ENCODE data around the gene SLC41A1. TPM values are rescaled to one million over a fixed set of nuclear protein-coding genes. Genes with fewer than 3 reads are reported as not detected.

Gene SLC41A1
- total and polyA plus RNA-seq, 2 experiments from 2014 or later = 11.8 to 30.0 TPM

- no peak for TF ChIP-seq REST (IDR thresholded peaks at IDR 0.05; ENCODE audit: unreplicated experiment)
- no peak for TF ChIP-seq EZH2 (IDR thresholded peaks at IDR 0.05; ENCODE audit: low read depth, unreplicated experiment)
These were observed 9.0 kb downstream of the SLC41A1 start (continued) for GRCh38 chr1:205803986-205804385.

- H3K27me3 Mint-ChIP-seq (ENCODE audit: insufficient read depth, low read depth, poor library complexity) = peaks cover 6% of the 10 kb centered on the region
- Histone ChIP-seq H3K36me3 (ENCODE audit: insufficient read depth) (no peaks in the 10 kb centered on the region; the same call in 1 of the 2 replicates), H2AFZ (no peak overlapping the region), H3K9me2 (ENCODE audit: insufficient read depth) (no peaks in the 10 kb centered on the region), H3K27ac (ENCODE audit: low read depth) (no peak overlapping the region), H3K79me2 (replicated peaks; ENCODE audit: insufficient read depth) (peaks cover 32% of the 10 kb centered on the region), H3K4me2 (no peak overlapping the region), H3K27me3 (ENCODE audit: insufficient read depth) (no peaks in the 10 kb centered on the region), H3K4me3 (no peak overlapping the region), H3F3A (replicated peaks; ENCODE audit: low read depth) (no peaks in the 10 kb centered on the region), H3K4me1 (ENCODE audit: insufficient read depth) (no peaks in the 10 kb centered on the region), H4K20me1 (replicated peaks; ENCODE audit: insufficient read depth) (peaks cover 5% of the 10 kb centered on the region; the same call in 1 of the 2 replicates)
- no peak overlapping the region for H3K27ac Mint-ChIP-seq
- TF ChIP-seq ZNF331 (CRISPR knock-in tag; IDR thresholded peaks at IDR 0.05; ENCODE audit: low read depth) (no peak), REST (IDR thresholded peaks at IDR 0.05; ENCODE audit: unreplicated experiment) (no peak), ZNF462 (CRISPR knock-in tag; IDR thresholded peaks at IDR 0.05) (no peak), JUNB (IDR thresholded peaks at IDR 0.05; ENCODE audit: unreplicated experiment) (no peak), STAT1 (IDR thresholded peaks at IDR 0.05; ENCODE audit: unreplicated experiment) (no peak), EZH2phosphoT487 (IDR thresholded peaks at IDR 0.05; ENCODE audit: unreplicated experiment) (no peak), CREB1 (CRISPR knock-in tag; IDR thresholded peaks at IDR 0.05; ENCODE audit: low read depth) (no peak), ETS1 (IDR thresholded peaks at IDR 0.05) (no peak), ZNF114 (CRISPR knock-in tag; IDR thresholded peaks at IDR 0.05) (no peak), POLR2AphosphoS5 (IDR thresholded peaks at IDR 0.05; ENCODE audit: low read depth) (no peak)
- no peaks in the 10 kb centered on the region for H3K9me3 Mint-ChIP-seq
- H3K4me1 Mint-ChIP-seq = peaks cover 10% of the 10 kb centered on the region; the same call in 2 of the 3 replicates
- peaks cover 19% of the 10 kb centered on the region for H3K36me3 Mint-ChIP-seq (ENCODE audit: low read depth)
- ATAC-seq (no peak), DNase-seq (ENCODE audit: low spot score) (no peak)
- no peak overlapping the region for H3K4me3 Mint-ChIP-seq
These were observed 10.9 kb downstream of the SLC41A1 start for GRCh38 chr1:205802060-205802459.
